ENCODE data around the gene LRRC43.
"Not testable (repeated sequence)": the region's sequence is repeated elsewhere in the genome, so short reads cannot be mapped to it uniquely, and the experiment has no call there.

- not testable (repeated sequence) for TF ChIP-seq CTCF, EZH2phosphoT487 (IDR thresholded peaks at IDR 0.05)
Observed at GRCh38 chr12:122176473-122176872, 6.5 kb upstream of the LRRC43 start.

All from neural progenitor cell (in vitro differentiated cells).